ENCODE results near the gene PI4KA. TPM values are rescaled to one million over a fixed set of nuclear protein-coding genes. Genes with fewer than 3 reads are reported as not detected.
"Not testable (repeated sequence)": the region's sequence is repeated elsewhere in the genome, so short reads cannot be mapped to it uniquely, and the experiment has no call there.

Gene PI4KA
- total RNA-seq, 1 donor from 2014 or later = 150 TPM

- no peak for DNase-seq (ENCODE audit: low spot score in 2 of 2)
- no peak for TF ChIP-seq CTCF (IDR thresholded peaks at IDR 0.05)
- no peaks in the 10 kb centered on the region for H3K4me1 ChIP-seq
- intact Hi-C loops (cut with DNase I) = no loop called here
- no peaks in the 10 kb centered on the region for H3K27me3 ChIP-seq
- no peak overlapping the region for H3K4me3 ChIP-seq
- H3K27ac ChIP-seq = no peak overlapping the region
- H3K36me3 ChIP-seq = no peaks in the 10 kb centered on the region
- H3K9me3 ChIP-seq = no peaks in the 10 kb centered on the region
Measured at GRCh38 chr22:20903093-20903492, 44.5 kb upstream of the PI4KA start.

GRCh38 chr22:20901093-20902033, 42.8 kb upstream of the PI4KA start:
- H3K27ac ChIP-seq; H3K4me1 ChIP-seq; H3K4me3 ChIP-seq; intact Hi-C loops (cut with DNase I); H3K36me3 ChIP-seq; H3K9me3 ChIP-seq; H3K27me3 ChIP-seq; DNase-seq (ENCODE audit: low spot score in 2 of 2): not testable (repeated sequence)

GRCh38 chr22:20899827-20900423, 41.3 kb upstream of the PI4KA start:
- DNase-seq (ENCODE audit: low spot score in 2 of 2) = no peak
- intact Hi-C loops (cut with DNase I) = no loop called here
- no peaks in the 10 kb centered on the region for H3K36me3 ChIP-seq
- no peaks in the 10 kb centered on the region for H3K9me3 ChIP-seq
- H3K4me1 ChIP-seq = no peaks in the 10 kb centered on the region
- H3K4me3 ChIP-seq = no peak overlapping the region
- no peak for TF ChIP-seq CTCF (IDR thresholded peaks at IDR 0.05)
- H3K27ac ChIP-seq = no peak overlapping the region
- H3K27me3 ChIP-seq = no peaks in the 10 kb centered on the region

- H3K27ac ChIP-seq; DNase-seq (ENCODE audit: low spot score in 2 of 2); intact Hi-C loops (cut with DNase I); H3K4me1 ChIP-seq; H3K36me3 ChIP-seq; H3K9me3 ChIP-seq; H3K27me3 ChIP-seq; H3K4me3 ChIP-seq: not testable (repeated sequence)
Measured at GRCh38 chr22:20897737-20898136, 39.1 kb upstream of the PI4KA start.

- Histone ChIP-seq H3K9me3 (no peaks in the 10 kb centered on the region), H3K4me3 (no peak overlapping the region), H3K36me3 (peaks cover 23 to 34% of the 10 kb centered on the region in 2 donors), H3K27me3 (no peaks in the 10 kb centered on the region), H3K4me1 (no peaks in the 10 kb centered on the region), H3K27ac (no peak overlapping the region)
- intact Hi-C loops (cut with DNase I) = no loop called here
- TF ChIP-seq CTCF (IDR thresholded peaks at IDR 0.05) = no peak
- DNase-seq (ENCODE audit: low spot score in 2 of 2) = no peak
Measured at GRCh38 chr22:20890975-20891374, 32.4 kb upstream of the PI4KA start.

- intact Hi-C loops (cut with DNase I) = no loop called here
- Histone ChIP-seq H3K4me1 (no peaks in the 10 kb centered on the region), H3K27ac (no peak overlapping the region), H3K36me3 (peaks cover 23 to 34% of the 10 kb centered on the region in 2 donors), H3K9me3 (no peaks in the 10 kb centered on the region), H3K4me3 (no peak overlapping the region), H3K27me3 (no peaks in the 10 kb centered on the region)
- TF ChIP-seq CTCF (IDR thresholded peaks at IDR 0.05) = no peak
- no peak for DNase-seq (ENCODE audit: low spot score in 2 of 2)
Measured at GRCh38 chr22:20889904-20890540, 31.4 kb upstream of the PI4KA start.
